ENCODE data around the gene SLC35B2.

SLC35B2 gene

DNA sequence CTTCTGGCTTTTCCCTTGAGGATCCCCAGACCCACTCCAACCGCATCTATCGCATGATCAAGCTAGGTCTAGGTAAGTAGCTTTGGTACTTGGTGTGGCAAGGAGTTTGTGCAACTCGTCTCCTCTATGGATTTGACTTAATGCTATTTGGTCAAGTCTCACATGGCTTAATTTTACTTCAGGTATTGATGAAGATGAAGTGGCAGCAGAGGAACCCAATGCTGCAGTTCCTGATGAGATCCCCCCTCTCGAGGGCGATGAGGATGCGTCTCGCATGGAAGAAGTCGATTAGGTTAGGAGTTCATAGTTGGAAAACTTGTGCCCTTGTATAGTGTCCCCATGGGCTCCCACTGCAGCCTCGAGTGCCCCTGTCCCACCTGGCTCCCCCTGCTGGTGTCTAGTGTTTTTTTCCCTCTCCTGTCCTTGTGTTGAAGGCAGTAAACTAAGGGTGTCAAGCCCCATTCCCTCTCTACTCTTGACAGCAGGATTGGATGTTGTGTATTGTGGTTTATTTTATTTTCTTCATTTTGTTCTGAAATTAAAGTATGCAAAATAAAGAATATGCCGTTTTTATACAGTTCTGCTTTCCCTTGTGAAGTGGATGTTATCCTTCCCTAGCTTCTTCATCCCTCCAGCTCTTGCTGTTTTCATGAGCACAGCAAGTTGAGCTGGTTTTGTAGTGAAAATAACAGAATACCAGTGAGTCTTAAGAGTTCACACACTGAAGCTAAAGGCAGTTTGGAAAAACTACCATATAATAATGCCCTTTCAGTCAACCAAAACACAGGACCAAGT is 3.8 kb downstream of the SLC35B2 start:
- DNase-seq (ENCODE audit: low read depth), result no peak

DNA sequence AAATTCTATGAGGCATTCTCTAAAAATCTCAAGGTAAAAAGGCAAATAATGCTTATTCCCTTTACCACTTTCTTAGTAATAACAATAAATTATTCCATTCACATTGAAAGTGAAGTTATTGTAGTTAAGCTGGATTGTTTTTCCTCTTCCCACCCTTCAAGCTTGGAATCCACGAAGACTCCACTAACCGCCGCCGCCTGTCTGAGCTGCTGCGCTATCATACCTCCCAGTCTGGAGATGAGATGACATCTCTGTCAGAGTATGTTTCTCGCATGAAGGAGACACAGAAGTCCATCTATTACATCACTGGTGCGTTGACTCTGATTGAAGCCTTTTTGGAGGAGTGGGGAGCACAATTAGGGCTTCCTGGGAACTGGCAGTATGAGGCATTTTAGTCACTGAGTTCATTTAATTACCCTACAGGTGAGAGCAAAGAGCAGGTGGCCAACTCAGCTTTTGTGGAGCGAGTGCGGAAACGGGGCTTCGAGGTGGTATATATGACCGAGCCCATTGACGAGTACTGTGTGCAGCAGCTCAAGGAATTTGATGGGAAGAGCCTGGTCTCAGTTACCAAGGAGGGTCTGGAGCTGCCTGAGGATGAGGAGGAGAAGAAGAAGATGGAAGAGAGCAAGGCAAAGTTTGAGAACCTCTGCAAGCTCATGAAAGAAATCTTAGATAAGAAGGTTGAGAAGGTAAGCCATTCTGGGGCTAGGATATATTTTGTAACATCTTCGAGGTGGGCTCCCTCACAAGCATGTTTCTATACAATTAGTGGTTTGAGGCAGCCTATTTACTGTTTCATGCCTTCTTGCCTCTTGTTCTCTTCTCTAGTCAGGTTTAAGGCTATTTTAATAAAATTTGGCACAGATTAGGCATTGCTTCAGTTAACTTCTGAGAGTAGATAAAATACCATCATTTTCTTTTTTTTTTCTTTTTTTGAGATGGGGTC is 5.5 kb downstream of the SLC35B2 start:
- no peak for DNase-seq (ENCODE audit: low read depth)

DNA sequence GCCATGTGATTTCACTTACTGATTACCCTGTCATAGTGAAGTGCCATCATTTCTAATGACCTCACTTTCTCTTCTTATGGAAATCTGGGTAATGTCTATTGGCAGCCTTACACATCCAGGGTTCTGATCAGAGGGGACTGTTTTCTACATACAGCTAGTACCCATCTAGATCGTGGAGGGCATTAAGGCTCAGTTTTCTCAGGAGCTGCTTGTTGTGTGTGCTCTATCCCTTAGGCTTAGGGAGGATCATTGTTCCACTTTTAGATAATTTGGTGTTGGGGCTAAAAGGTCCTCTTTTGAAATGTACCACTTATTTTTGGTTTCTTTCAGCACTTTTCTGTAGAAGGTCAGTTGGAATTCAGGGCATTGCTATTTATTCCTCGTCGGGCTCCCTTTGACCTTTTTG is 6.6 kb downstream of the SLC35B2 start:
- DNase-seq (ENCODE audit: low read depth), result no peak

DNA sequence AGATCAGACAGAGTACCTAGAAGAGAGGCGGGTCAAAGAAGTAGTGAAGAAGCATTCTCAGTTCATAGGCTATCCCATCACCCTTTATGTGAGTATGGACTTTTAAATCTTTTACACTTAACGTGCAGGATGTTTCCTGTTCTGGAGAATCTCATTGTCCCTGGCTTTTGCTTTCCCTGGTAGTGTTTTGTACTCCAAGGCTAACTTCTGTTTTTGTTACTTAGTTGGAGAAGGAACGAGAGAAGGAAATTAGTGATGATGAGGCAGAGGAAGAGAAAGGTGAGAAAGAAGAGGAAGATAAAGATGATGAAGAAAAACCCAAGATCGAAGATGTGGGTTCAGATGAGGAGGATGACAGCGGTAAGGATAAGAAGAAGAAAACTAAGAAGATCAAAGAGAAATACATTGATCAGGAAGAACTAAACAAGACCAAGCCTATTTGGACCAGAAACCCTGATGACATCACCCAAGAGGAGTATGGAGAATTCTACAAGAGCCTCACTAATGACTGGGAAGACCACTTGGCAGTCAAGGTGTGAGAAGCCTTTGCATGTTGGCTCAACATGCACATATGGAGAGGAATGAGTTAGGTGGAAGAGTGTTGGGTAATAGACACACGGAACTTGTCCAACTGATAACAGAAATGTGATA is 7.1 kb downstream of the SLC35B2 start:
- DNase-seq (ENCODE audit: low read depth), result no peak

DNA sequence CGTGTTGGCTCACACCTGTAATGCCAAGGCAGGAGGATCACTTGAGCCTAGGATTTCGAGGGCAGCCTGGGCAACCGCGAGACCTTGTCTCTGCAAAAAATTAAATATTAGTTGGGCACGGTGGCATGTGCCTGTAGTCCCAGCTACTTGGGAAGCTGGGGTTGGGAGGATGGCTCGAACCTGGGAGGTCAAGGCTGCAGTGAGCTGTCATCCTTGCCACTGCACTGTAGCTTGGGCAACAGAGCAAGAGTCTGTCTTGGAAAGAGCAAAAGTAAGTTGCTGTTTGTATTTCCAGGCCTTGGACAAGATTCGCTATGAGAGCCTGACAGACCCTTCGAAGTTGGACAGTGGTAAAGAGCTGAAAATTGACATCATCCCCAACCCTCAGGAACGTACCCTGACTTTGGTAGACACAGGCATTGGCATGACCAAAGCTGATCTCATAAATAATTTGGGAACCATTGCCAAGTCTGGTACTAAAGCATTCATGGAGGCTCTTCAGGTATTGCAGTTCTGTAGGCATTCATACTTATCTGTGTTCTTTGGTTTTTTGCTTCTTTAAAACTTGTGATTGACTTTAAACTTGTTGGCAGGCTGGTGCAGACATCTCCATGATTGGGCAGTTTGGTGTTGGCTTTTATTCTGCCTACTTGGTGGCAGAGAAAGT is 8.1 kb downstream of the SLC35B2 start:
- no peak for DNase-seq (ENCODE audit: low read depth)

DNA sequence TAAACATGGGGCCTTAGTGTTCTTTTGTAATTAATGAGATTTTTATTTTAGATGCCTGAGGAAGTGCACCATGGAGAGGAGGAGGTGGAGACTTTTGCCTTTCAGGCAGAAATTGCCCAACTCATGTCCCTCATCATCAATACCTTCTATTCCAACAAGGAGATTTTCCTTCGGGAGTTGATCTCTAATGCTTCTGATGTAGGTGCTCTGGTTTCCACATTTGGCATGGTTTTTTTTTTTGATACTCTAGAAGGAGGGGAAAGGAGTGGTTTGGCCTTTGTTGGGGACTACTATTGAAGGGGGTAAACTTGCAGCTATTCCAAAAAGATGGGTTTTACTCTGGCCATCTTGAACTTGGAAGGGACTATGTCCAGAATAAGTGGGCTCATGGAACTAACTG is 8.7 kb downstream of the SLC35B2 start:
- DNase-seq (ENCODE audit: low read depth), result no peak

DNA sequence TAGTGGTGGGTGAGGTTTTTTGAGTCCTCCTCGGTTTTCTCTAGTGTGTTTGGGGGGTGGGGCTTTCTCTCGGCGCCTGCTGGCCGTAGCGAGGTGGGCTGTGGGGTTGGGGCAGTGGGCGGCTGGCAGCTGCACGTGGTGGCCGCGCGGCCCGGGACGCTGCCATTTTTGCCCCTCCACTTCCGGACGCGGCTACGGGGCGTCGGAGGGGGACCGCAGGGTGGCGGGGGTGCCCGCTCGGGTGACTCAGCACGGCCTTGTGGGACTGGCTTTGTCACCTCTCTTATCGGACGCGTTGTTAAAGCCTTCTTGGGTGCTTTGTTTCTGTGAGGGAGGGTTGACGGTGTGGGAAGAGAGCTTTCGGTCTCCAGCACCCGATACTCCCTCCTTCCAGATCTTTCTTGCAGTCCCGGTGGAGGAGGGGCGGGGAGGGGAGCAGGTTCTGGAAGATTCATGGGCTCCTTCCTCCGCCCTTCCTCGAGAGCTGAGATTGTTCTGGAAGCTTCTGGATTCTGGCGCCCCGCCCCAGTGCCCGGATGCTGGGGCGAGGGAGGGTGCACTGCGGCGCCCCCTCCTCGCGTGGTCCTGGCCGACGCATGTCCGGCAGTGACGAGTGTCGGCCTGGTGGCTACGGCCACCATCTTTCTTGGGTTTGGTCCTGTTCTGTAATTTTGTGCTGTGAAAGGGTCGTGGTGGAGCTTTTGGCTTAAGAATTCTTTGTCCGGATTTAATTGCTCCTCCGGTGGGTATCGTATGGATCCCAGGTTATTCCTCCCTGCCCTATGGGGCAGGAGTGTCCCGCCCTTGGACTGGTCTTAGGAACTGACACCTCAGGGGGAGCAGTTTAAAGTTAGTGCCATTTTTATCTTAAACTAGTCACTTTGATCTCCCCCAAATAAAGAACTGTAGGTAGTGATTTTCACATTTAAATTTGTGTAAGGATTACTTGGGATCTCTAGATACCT is 9.7 kb downstream of the SLC35B2 start:
- DNase-seq (ENCODE audit: low read depth), result no peak

DNA sequence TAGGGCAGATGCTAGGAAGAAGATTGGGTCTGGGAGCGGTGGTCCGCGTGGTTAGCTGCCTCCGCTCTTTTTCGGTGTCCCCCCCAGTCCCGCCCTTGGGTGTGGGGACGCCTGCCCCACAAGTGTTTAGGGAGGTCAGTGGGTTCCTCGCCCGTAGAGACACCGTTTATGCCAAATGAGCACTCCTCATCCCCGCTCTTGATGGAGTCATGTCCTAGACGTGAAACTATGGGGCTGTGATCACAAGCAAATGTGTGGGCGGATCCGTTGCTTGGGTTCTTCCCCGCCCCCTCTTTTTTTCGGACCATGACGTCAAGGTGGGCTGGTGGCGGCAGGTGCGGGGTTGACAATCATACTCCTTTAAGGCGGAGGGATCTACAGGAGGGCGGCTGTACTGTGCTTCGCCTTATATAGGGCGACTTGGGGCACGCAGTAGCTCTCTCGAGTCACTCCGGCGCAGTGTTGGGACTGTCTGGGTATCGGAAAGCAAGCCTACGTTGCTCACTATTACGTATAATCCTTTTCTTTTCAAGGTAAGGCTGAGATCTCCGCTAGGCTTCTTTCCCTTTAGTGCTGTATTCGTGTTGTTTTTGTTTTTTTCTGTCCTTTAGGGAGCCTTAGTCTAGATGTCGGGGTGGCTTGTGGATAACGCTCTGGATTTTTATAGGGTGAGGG is 10.5 kb downstream of the SLC35B2 start, which contains the start of gene HSP90AB1:
Gene HSP90AB1, plus strand, starts transcription at position 439 of the 675 bp plus-strand sequence. CDS start 1,529 bp downstream, outside the sequence.
- DNase-seq (ENCODE audit: low read depth), result peak; percentile 97

DNA sequence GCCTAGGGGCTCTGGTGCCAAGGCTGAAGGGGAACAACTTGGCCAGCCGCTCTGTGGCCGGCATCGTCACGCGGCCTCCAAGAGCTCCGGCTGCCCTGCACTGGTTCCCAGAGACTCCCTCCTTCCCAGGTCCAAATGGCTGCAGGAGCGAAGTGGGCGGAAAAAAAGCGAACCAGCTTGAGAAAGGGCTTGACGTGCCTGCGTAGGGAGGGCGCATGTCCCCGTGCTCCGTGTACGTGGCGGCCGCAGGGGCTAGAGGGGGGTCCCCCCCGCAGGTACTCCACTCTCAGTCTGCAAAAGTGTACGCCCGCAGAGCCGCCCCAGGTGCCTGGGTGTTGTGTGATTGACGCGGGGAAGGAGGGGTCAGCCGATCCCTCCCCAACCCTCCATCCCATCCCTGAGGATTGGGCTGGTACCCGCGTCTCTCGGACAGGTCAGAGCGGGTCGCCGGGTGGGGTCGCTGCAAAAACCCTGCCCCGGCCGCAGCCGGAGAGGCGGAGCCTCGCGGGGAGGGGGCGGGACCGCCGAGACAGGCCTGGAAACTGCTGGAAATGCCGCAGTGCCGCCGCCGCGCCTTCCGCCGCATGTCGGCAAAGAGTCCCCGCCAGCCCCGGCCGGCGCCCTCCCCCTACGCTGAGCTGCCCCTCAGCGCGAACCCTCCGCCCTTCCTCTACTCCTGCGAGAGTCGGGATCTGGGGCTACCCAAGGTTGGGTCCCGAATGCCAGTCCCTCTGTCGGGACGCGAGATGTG is 11.2 kb downstream of the SLC35B2 start:
- no peak for DNase-seq (ENCODE audit: low read depth)

DNA sequence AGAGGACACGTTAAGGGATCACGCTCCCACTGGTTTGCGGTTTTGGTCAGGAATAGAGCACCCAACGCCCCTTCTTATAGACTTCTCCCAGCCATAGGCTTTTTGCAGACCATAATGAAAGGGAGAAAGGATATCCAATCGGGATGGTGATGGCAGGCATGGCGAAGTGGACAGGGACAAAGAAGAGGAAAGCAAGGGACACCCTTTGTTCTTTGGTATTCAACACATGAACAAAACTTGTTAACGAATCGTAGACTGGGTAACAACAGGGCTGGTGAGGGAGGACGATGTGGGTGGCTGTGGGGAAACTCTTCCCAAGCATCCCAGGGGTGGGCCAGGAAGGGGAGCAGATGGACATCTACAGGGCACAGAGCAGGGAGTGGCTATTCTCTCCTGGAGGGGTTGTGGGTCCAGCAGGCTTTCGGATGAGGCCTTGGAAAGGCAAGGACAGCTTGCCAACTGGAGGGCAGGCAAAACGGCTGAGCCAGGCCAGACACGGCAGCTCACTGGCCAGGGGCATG is 11.9 kb downstream of the SLC35B2 start:
- no peak for DNase-seq (ENCODE audit: low read depth)

DNA sequence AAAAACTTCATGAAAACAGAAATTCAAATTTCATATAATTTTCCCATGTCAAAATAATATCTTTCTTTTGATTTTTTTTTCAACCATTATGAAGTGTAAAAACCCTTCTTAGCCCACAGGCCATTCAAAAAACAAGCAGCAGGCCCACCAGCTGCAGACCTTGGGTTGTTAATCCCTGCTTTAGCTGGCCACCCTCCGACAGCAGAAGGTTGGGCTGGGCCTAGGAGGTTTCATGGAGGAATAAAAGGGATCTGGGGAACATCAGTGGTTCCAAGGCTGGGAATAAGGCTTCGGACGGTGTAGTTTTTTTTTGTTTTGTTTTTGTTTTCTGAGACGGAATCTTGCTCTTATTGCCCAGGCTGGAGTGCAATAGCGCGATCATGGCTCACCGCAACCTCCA is 14.0 kb downstream of the SLC35B2 start:
- DNase-seq (ENCODE audit: low read depth), result no peak

DNA sequence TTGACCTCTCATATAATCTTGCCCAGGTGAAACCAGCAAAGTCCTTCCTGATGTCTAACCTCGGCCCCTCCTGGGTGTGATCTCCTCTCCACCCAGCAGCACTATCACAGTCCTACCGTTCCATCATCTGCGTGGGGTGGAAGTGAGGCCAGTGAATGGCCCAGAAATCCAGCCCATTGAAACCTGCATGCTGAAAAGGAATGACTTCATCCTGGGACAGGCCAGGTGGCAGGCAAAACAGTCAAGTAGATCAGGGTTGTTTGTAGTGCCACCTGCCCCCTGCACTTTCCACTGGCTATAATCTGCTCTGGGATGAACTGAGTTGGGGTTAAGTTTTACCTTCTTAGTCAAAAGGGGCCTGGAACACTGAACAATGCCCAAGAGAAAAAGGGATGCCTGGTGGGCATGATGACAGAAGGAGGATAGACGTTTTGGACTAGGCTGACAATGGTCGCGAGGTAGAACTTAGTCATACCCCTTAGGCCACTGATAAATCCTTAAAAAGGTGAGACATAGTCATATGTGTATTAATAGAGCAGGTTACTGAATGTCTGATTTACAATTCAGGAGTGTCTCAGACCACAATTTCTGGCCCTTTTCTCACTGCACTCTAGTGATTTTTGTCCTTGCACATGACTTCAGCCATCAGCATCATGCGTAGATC is 18.5 kb downstream of the SLC35B2 start:
- no peak for DNase-seq (ENCODE audit: low read depth)

DNA sequence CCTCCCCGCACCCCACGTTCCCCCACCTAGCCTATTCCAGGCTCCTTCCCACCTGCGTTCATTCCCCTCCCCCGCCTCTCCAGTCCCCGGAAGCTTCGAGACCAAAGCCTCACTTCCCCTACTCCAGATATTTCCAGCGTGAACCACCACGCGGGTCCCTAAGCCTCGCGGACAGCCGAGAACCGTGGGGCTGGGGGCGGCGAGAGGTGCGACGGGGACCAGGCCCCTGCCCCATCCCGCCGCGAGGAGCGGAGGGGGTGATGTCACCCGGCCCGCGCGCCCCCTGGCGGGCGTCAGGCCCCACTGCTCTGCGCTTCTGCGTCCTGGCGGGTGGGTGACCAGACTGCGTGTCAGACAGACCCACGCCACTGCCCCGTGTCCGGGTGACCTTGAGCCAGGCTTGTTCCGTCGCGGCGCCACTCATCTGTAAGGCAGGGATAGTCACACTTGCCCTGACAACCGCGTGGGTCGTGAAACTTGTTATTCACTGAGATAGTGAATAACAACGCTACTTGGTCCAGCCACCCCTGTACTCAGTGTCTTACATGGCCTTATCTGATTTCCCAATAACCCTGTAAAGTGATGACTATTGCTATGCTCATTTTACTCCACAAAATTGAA is 19.4 kb downstream of the SLC35B2 start:
- no peak for DNase-seq (ENCODE audit: low read depth)

DNA sequence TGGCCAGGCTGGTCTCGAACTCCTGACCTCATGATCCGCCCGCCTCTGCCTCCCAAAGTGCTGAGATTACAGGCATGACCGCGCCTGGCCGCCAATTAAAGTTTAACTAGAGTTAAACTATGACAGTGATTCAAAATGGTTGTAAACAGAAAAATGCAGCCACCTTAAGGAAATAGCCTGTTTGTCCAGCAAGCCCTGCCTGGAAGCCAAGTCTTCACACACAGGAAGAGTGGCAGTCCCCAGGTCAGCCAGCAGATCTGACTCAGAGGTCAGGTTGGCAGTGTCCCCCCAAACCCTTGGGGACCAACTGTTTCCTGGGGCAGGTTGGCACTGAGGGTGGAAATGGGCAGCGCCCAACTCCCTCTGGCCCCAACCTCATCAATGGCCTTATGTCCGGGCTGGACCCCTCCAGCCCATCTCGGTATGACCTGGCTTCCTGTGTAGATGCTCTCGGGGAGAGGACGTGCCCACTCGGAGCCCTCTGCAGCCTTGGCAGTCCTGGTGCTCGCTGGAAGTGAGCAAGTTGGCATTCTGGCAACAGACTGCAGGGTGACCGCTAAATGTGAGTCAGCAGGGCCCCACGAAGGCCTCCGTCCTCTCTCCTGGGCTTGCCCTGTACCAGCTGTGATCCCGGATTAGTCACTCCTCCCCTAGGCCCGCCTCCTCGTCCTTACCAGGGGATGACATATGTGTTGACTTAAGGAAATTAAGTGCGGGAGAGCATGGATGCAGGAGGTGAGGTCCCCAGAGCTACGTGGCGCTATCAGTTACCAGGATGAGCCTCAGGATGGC is 20.1 kb downstream of the SLC35B2 start:
- peak; percentile 91 for DNase-seq (ENCODE audit: low read depth)

DNA sequence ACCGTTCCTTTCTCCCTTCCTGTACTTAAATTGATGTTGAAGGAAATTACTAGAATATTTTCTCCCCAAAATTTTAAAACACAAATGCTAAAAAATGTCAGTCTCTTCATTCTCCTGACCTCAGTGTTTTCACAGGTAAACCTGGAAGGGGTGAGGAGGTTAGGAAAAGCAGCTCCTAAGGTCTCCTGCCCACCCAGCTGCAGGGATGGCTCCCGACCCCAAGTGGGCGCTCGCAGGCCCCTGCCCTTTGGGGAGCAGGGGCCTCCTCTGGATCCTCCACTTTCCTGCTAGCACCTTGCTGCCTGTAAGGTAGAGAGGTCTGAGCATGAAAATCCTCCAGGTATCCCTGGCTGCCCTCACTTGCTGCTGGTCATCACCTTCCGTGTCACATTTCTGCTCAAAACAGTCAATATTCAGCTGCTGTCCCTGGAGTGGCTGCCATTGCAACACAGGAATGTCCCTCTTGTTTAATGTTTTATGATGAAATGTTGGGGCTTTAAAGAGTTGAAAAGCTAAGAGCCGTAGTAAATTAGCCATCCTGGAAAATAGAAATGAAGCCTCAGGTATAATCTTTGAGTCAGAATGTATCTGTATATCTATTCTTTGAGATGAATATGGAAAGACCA is 21.3 kb downstream of the SLC35B2 start:
- no peak for DNase-seq (ENCODE audit: low read depth)

DNA sequence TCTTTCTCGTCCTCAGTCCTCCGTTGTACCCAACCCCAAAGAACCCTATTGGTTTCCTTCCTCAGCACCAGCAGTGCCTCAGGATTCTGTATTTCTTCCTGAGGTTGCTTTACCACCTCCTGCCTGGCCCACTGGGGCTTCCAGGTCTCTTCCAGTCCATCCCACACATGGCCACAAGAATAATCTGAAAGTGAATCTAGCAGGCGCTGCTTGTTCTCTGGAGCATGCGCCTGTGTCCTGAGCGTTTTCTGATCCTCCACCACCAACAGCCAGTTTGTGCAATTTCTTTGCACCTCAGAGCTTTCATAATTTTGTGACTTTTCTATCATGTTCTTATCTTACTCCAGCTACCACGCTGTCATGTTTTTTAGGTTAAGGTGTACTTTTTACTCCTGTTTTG is 22.1 kb downstream of the SLC35B2 start:
- no peak for DNase-seq (ENCODE audit: low read depth)

Measured in non-pigmented ciliary epithelial cell (primary cell).